ENCODE data around the gene CD8B2.
"Not testable (repeated sequence)": the region's sequence is repeated elsewhere in the genome, so short reads cannot be mapped to it uniquely, and the experiment has no call there.

The CD8B2 gene

DNA sequence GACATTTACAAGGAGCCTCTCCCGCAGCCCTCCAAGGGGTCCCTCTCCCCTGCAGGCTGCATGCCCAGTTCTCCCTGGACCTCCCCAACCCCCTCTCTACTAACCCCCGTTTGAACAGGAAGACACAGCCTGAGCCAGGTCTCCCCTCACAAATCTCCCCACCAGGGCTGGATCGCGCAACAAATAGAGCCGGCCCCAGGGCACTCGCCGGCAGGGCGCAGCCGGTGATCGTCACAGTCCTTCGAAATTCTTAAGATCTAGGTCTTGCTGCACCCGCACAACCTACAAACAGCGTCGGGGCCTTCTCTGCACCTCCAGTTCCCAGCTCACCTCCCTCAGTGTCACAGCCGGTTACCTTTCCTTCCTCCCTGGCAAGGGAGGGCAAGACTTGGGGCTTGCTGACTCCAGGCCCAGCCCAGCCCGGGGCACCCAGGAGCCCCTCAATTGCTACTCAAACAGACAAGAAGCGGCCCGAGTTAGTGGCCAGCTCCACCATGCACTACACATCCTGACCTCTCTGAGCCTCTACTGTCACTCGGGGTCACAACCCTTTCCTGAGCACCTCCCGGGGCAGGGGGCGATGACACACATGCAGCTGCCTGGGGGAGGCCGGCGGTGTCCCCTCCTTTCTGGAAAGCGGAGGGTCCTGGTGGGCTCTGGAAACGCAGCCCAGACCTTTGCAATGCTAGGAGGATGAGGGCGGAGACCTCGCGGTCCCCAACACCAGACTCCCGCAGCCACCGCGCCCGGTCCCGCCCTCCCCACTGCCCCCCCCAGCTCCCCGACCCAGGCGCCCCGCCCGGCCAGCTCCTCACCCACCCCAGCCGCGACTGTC, at the start of gene CD8B2:
CD8B2 (plus strand) TSS at position 814 of the 835 bp plus-strand sequence. CDS start 63 bp downstream, outside the sequence.
- DNase-seq (ENCODE audit: low read depth, low spot score); in situ Hi-C loops (cut with HindIII; ENCODE audit: low sequenced_read_pairs); H3K4me3 ChIP-seq (ENCODE audit: low read depth, low read length): not testable (repeated sequence)

DNA sequence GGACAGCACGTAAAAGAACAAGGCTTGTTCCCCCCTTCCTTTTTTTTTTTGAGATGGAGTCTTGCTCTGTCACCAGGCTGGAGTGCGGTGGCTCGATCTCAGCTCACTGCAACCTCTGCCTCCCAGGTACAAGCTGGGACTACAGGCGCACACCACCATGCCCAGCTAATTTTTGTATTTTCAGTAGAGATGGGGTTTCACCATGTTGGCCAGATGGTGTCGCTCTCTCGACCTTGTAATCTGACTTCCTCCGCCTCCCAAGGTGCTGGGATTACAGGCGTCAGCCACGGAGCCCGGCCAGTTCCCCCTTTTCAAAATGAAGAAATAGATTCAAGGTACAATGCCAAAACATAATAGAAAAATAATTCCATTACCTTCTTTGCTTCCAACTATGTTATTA, 25.3 kb upstream of the CD8B2 start:
- in situ Hi-C loops (cut with HindIII; ENCODE audit: low sequenced_read_pairs); H3K4me3 ChIP-seq (ENCODE audit: low read depth, low read length); DNase-seq (ENCODE audit: low read depth, low spot score): not testable (repeated sequence)

- H3K4me3 ChIP-seq (ENCODE audit: low read depth, low read length); DNase-seq (ENCODE audit: low read depth, low spot score); in situ Hi-C loops (cut with HindIII; ENCODE audit: low sequenced_read_pairs): not testable (repeated sequence)
Observed at GRCh38 chr2:106467516-106467915, 19.6 kb upstream of the CD8B2 start.

DNA sequence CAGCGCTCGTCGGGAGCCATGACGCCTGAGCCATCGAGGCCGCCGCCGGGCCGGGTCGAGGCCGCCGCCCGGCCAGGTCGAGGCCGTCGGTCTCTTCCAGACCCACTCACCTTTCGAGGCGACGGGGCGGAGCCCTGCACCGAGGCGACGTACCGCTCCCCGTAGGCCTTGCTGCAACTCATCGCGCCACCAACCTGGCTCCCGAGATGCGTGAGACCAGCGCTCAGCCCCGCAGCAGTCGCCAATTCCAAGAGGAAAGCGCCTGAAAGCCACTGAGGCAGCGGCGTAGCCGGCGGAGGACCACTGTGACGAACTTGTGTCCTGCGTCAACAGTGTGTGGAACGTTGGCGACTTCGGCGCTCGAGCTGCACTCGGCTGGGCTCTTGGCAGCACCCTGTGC, 19.1 kb upstream of the CD8B2 start, which contains the start of gene RGPD3:
RGPD3 (minus strand) TSS at position 307 of the 400 bp plus-strand sequence; CDS start at position 182, 125 bp downstream.
- DNase-seq (ENCODE audit: low read depth, low spot score); H3K4me3 ChIP-seq (ENCODE audit: low read depth, low read length); in situ Hi-C loops (cut with HindIII; ENCODE audit: low sequenced_read_pairs): not testable (repeated sequence)

- DNase-seq (ENCODE audit: low read depth, low spot score); H3K4me3 ChIP-seq (ENCODE audit: low read depth, low read length); in situ Hi-C loops (cut with HindIII; ENCODE audit: low sequenced_read_pairs): not testable (repeated sequence)
- TF ChIP-seq CTCF (IDR thresholded peaks at IDR 0.05; ENCODE audit: low read depth, low read length): peak; percentile 14
Observed at GRCh38 chr2:106470658-106471057, 16.5 kb upstream of the CD8B2 start.

GRCh38 chr2:106477647-106478046, 9.5 kb upstream of the CD8B2 start:
- DNase-seq (ENCODE audit: low read depth, low spot score); H3K4me3 ChIP-seq (ENCODE audit: low read depth, low read length); in situ Hi-C loops (cut with HindIII; ENCODE audit: low sequenced_read_pairs): not testable (repeated sequence)

DNA sequence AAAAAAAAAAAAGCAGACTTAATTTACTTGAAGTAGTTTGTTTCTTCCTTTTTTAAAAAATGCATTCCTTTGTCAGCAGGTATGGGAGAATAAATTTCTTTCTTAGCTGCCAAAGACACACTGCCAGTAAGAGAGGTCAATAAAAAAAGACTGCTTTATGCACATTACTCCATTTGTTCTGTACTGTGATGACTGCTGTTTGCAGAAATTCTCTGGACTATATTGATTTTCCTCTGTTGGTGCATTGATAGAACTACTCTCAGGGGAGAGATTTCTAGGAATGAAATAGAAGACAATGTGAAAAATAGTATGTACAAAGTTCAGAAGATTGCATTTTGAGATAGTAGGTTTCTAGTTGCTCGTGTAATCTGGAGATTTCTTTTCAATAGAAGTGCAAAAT, 7.6 kb upstream of the CD8B2 start:
- in situ Hi-C loops (cut with HindIII; ENCODE audit: low sequenced_read_pairs); H3K4me3 ChIP-seq (ENCODE audit: low read depth, low read length); DNase-seq (ENCODE audit: low read depth, low spot score): not testable (repeated sequence)

- H3K4me3 ChIP-seq (ENCODE audit: low read depth, low read length); DNase-seq (ENCODE audit: low read depth, low spot score); in situ Hi-C loops (cut with HindIII; ENCODE audit: low sequenced_read_pairs): not testable (repeated sequence)
Observed at GRCh38 chr2:106487386-106488191, 425 bp downstream of the CD8B2 start.

- DNase-seq (ENCODE audit: low read depth, low spot score); in situ Hi-C loops (cut with HindIII; ENCODE audit: low sequenced_read_pairs); H3K4me3 ChIP-seq (ENCODE audit: low read depth, low read length): not testable (repeated sequence)
Observed at GRCh38 chr2:106489701-106490100, 2.5 kb downstream of the CD8B2 start.

GRCh38 chr2:106492399-106492798, 5.2 kb downstream of the CD8B2 start:
- in situ Hi-C loops (cut with HindIII; ENCODE audit: low sequenced_read_pairs); DNase-seq (ENCODE audit: low read depth, low spot score); H3K4me3 ChIP-seq (ENCODE audit: low read depth, low read length): not testable (repeated sequence)

- H3K4me3 ChIP-seq (ENCODE audit: low read depth, low read length); in situ Hi-C loops (cut with HindIII; ENCODE audit: low sequenced_read_pairs); DNase-seq (ENCODE audit: low read depth, low spot score): not testable (repeated sequence)
Observed at GRCh38 chr2:106492913-106493312, 5.7 kb downstream of the CD8B2 start.

DNA sequence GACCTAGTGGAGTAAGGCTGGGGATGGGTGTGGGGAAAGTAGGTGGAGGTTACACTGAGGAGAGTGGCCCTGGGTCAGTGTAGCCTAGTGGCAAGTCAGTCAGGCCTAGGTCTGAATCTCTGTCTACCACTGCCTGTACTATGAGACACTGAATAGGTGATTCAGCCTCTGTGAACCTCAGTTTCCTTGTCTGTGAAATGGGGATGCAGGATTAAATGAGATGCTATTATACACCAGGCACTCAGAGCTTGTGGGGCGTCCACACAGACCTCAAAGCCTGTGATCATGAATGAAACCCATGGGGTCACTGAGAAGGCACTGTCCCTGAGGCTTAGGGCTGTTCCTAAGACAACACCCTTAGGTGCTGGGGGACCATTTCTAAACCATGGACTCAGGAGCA, 11.4 kb downstream of the CD8B2 start:
- H3K4me3 ChIP-seq (ENCODE audit: low read depth, low read length); DNase-seq (ENCODE audit: low read depth, low spot score); in situ Hi-C loops (cut with HindIII; ENCODE audit: low sequenced_read_pairs): not testable (repeated sequence)

DNA sequence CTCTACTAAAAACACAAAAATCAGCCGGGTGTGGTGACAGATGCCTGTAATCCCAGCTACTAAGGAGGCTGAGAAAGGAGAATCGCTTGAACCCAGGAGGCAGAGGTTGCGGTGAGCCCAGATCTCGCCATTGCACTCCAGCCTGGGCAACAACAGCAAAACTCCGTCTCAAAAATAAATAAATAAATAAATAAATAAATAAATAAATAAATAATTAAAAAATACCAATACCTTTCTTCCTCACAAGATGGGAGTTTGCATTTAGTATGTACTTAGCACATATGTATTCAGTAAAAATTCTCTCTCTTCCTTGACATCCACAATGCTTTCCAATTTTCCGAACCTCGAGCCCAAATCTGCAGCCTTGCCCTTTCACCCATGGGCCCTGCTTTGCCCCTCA, 13.2 kb downstream of the CD8B2 start:
- in situ Hi-C loops (cut with HindIII; ENCODE audit: low sequenced_read_pairs); DNase-seq (ENCODE audit: low read depth, low spot score); H3K4me3 ChIP-seq (ENCODE audit: low read depth, low read length): not testable (repeated sequence)

GRCh38 chr2:106502351-106502750, 15.2 kb downstream of the CD8B2 start:
- DNase-seq (ENCODE audit: low read depth, low spot score); H3K4me3 ChIP-seq (ENCODE audit: low read depth, low read length); in situ Hi-C loops (cut with HindIII; ENCODE audit: low sequenced_read_pairs): not testable (repeated sequence)

DNA sequence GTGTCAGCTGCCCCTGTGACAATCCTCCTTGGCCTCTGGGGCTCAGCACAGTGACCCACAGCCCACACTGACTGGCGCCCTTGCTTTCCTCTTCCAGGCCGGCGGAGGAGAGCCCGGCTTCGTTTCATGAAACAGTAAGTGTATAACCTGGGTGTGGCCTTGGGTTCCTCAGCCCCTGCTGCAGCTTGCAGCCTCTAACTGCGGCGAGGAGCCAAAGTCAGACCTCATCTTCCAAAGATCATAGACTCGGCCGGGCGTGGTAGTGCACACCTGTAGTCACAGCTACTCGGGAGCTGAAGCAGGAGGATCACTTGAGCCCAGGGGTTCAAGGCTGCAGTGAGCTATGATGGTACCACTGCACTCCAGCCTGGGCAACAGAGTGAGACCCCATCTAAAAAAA, 17.0 kb downstream of the CD8B2 start:
- DNase-seq (ENCODE audit: low read depth, low spot score); H3K4me3 ChIP-seq (ENCODE audit: low read depth, low read length); in situ Hi-C loops (cut with HindIII; ENCODE audit: low sequenced_read_pairs): not testable (repeated sequence)

DNA sequence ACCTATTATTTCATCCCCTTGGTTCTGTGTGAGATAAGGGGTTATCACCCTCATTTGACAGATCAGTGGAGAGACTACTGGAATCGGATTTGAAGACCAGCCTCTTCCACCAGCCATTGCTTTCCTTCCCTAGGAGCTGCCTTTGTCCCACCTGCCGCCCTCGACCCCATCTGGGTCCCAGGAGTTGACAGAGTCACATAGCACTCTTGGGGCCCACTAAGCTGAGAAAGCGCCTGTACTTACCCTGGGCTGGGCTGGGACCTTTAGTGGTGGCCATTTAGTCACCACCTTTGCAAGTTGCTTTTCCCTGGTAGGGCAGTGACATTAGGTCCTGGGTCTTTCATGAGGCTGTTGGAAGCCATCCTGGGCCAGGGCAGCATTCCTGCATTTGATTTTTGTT, 17.6 kb downstream of the CD8B2 start:
- H3K4me3 ChIP-seq (ENCODE audit: low read depth, low read length); in situ Hi-C loops (cut with HindIII; ENCODE audit: low sequenced_read_pairs); DNase-seq (ENCODE audit: low read depth, low spot score): not testable (repeated sequence)
